GM06990 (cell line): Measurements from ENCODE around the gene BEND3.

Source experiments
- DNase-seq: peaks from one replicate; pipeline ENCODE4 v3.0.0-alpha.2; 2011; ENCODE audit not compliant: insufficient read length; ENCODE audit errors: extremely low read depth
- H3K27me3 ChIP-seq: replicated peaks from 2 replicates; pipeline ENCODE4 v1.6.0; 2011; ENCODE audit warnings: low read length; ENCODE audit not compliant: control insufficient read depth, insufficient read depth
- H3K36me3 ChIP-seq: 2 replicates; pipeline ENCODE4 v1.5.1; 2011; ENCODE audit warnings: low read length; ENCODE audit not compliant: control insufficient read depth, insufficient read depth
- H3K4me3 ChIP-seq: replicated peaks from 2 replicates; pipeline ENCODE4 v1.5.1; 2011; ENCODE audit warnings: low read depth, mild to moderate bottlenecking, control low read depth, low read length
- TF ChIP-seq, protein P1 (sequence below): IDR thresholded peaks from 2 replicates; pipeline ENCODE4 v1.5.1; 2011; ENCODE audit warnings: low read length, control low read depth, mild to moderate bottlenecking, inconsistent platforms; ENCODE audit not compliant: insufficient read depth, poor library complexity, severe bottlenecking

Gene BEND3

DNA sequence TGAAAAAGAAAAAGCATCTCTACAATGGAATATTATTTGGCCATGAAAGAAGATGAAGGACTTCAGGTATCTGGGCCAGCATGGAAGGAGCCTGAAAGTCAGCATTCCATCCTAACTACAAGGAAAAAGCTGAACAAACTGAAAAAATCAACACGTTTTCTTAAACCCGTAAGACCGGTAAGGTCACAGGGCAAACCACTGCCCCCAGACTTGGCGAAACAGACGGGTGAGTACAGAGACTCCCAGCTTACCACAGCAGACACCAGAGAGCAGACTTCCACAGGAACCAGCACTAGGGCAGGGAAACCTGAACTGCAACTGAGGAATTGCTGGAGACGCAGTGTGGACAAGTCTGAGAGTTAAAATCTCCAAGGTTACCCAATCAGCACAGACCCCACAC lies 31.4 kb downstream of the BEND3 start:
- no peak for DNase-seq
- H3K4me3 ChIP-seq, result no peak overlapping the region
- TF ChIP-seq, protein P1, sequence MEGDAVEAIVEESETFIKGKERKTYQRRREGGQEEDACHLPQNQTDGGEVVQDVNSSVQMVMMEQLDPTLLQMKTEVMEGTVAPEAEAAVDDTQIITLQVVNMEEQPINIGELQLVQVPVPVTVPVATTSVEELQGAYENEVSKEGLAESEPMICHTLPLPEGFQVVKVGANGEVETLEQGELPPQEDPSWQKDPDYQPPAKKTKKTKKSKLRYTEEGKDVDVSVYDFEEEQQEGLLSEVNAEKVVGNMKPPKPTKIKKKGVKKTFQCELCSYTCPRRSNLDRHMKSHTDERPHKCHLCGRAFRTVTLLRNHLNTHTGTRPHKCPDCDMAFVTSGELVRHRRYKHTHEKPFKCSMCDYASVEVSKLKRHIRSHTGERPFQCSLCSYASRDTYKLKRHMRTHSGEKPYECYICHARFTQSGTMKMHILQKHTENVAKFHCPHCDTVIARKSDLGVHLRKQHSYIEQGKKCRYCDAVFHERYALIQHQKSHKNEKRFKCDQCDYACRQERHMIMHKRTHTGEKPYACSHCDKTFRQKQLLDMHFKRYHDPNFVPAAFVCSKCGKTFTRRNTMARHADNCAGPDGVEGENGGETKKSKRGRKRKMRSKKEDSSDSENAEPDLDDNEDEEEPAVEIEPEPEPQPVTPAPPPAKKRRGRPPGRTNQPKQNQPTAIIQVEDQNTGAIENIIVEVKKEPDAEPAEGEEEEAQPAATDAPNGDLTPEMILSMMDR, result no peak
- H3K36me3 ChIP-seq, result no peaks in the 10 kb centered on the region
- no peaks in the 10 kb centered on the region for H3K27me3 ChIP-seq

DNA sequence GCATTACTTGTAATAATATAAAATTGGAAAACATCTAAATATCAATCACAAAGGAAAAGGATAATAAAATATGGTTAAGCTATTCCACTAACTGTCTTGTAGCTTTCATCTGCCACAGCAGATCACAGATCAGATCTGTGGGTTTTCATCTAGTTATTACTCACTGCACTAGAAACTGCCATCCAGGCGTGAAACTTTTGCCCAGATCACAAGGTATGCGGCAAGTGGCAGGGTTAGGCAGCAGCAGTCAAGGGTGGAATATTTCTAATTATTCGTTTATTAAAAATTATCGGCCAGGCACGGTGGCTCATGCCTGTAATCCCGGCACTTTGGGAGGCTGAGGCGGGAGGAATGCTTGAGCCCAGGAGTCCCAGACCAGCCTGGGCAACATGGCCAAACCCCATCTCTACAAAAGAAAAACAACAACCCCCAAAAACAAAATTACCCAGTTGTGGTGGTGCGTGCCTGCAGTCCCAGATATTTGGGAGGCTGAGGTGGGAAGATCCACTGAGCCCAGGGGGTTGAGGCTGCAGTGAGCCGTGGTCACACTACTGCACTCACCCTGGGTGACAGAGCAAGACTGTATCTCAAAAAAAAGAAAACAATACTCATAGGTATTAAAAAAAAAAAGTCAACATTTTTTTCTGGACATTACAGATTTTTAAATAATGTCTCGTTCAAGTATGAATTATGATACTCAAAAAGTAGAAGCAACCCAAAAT lies 32.1 kb downstream of the BEND3 start:
- no peaks in the 10 kb centered on the region for H3K27me3 ChIP-seq
- H3K4me3 ChIP-seq, result no peak overlapping the region
- peak; percentile 53 for DNase-seq
- TF ChIP-seq, protein P1, result no peak
- H3K36me3 ChIP-seq, result no peaks in the 10 kb centered on the region

- H3K4me3 ChIP-seq, result no peak overlapping the region
- no peaks in the 10 kb centered on the region for H3K36me3 ChIP-seq
- DNase-seq, result no peak
- H3K27me3 ChIP-seq, result no peaks in the 10 kb centered on the region
- TF ChIP-seq, protein P1, result no peak
These were observed 33.3 kb downstream of the BEND3 start for GRCh38 chr6:107082045-107082444.

DNA sequence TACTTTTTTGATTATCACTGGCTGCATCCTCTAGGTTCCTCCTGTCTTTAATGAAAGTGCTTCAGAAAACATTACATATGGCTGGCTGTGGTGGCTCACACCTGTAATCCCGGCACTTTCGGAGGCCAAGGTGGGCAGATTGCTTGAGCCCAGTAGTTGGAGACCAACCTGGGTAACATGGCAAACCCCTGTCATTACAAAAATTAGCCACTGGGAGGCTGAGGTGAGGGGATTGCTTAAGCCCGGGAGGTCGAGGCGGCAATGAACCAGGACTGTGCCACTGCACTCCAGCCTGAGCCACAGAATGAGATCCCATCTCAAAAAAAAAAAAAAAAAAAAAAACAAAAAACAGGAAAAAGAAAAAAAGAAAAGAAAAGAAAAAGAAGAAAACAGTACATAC lies 35.3 kb downstream of the BEND3 start:
- no peaks in the 10 kb centered on the region for H3K36me3 ChIP-seq
- no peak for DNase-seq
- no peak overlapping the region for H3K4me3 ChIP-seq
- TF ChIP-seq, protein P1, result peak; percentile 28
- no peaks in the 10 kb centered on the region for H3K27me3 ChIP-seq

GRCh38 chr6:107079429-107079828 lies 35.9 kb downstream of the BEND3 start:
- Histone ChIP-seq H3K27me3 (no peaks in the 10 kb centered on the region), H3K4me3 (no peak overlapping the region)
- DNase-seq, result no peak

More at GRCh38 chr6:107079429-107079828, 35.9 kb downstream of the BEND3 start:
- no peaks in the 10 kb centered on the region for H3K36me3 ChIP-seq
- TF ChIP-seq, protein P1, result no peak
